ENCODE data around the gene NFIL3. TPM values are rescaled to one million over a fixed set of nuclear protein-coding genes. Genes with fewer than 3 reads are reported as not detected.
"Not testable (repeated sequence)": the region's sequence is repeated elsewhere in the genome, so short reads cannot be mapped to it uniquely, and the experiment has no call there.

Gene NFIL3
- total RNA-seq, 1 experiment from 2014 or later: 14.5 TPM

GRCh38 chr9:91391412-91391811 is 32.2 kb downstream of the NFIL3 start:
- TF ChIP-seq CTCF (conservative IDR thresholded peaks at IDR 0.05; ENCODE audit: low read depth, low read length) (no peak), EZH2 (IDR thresholded peaks at IDR 0.05; ENCODE audit: borderline replicate concordance, low read depth, low read length, poor library complexity, severe bottlenecking) (no peak)
- ChIA-PET CTCF (no interaction called here), POLR2A (ENCODE audit: low non-redundant PET) (no interaction called here)

GRCh38 chr9:91389686-91390085 is 33.9 kb downstream of the NFIL3 start:
- BruUV-seq (replicated peaks); H3K27me3 ChIP-seq (replicated peaks; ENCODE audit: insufficient read depth, low read depth, low read length, poor library complexity); POLR2A ChIA-PET (ENCODE audit: low non-redundant PET); H3K36me3 ChIP-seq (ENCODE audit: insufficient read depth, low read length, poor library complexity, severe bottlenecking); DNase-seq (ENCODE audit: low spot score); H3K9me3 ChIP-seq (ENCODE audit: low read depth, low read length, poor library complexity, severe bottlenecking); intact Hi-C loops (cut with micrococcal nuclease; ENCODE audit: unreplicated experiment); H3K4me3 ChIP-seq (ENCODE audit: low read depth, low read length, poor library complexity, severe bottlenecking); H3K27ac ChIP-seq (ENCODE audit: low read depth, low read length, poor library complexity, severe bottlenecking); CTCF ChIA-PET; H3K4me1 ChIP-seq (ENCODE audit: insufficient read depth, low read length, poor library complexity, severe bottlenecking): not testable (repeated sequence)

More at GRCh38 chr9:91391412-91391811, 32.2 kb downstream of the NFIL3 start:
- BruUV-seq (replicated peaks): no TSS peak
- H3K36me3 ChIP-seq (ENCODE audit: insufficient read depth, low read length, poor library complexity, severe bottlenecking): no peaks in the 10 kb centered on the region
- peaks cover 9% of the 10 kb centered on the region for H3K4me1 ChIP-seq (ENCODE audit: insufficient read depth, low read length, poor library complexity, severe bottlenecking)
- H3K4me3 ChIP-seq (ENCODE audit: low read depth, low read length, poor library complexity, severe bottlenecking): no peak overlapping the region
- H3K27ac ChIP-seq (ENCODE audit: low read depth, low read length, poor library complexity, severe bottlenecking): no peak overlapping the region
- H3K27me3 ChIP-seq (replicated peaks; ENCODE audit: insufficient read depth, low read depth, low read length, poor library complexity): no peaks in the 10 kb centered on the region
- intact Hi-C loops (cut with micrococcal nuclease; ENCODE audit: unreplicated experiment): no loop called here
- no peaks in the 10 kb centered on the region for H3K9me3 ChIP-seq (ENCODE audit: low read depth, low read length, poor library complexity, severe bottlenecking)
- no peak for DNase-seq (ENCODE audit: low spot score)

GRCh38 chr9:91386765-91387164 is 36.9 kb downstream of the NFIL3 start:
- DNase-seq (ENCODE audit: low spot score): no peak
- no peaks in the 10 kb centered on the region for H3K9me3 ChIP-seq (ENCODE audit: low read depth, low read length, poor library complexity, severe bottlenecking)
- H3K36me3 ChIP-seq (ENCODE audit: insufficient read depth, low read length, poor library complexity, severe bottlenecking): no peaks in the 10 kb centered on the region
- no peaks in the 10 kb centered on the region for H3K4me1 ChIP-seq (ENCODE audit: insufficient read depth, low read length, poor library complexity, severe bottlenecking)
- TF ChIP-seq EZH2 (IDR thresholded peaks at IDR 0.05; ENCODE audit: borderline replicate concordance, low read depth, low read length, poor library complexity, severe bottlenecking): no peak
- TF ChIP-seq CTCF (conservative IDR thresholded peaks at IDR 0.05; ENCODE audit: low read depth, low read length): no peak
- no peaks in the 10 kb centered on the region for H3K27me3 ChIP-seq (replicated peaks; ENCODE audit: insufficient read depth, low read depth, low read length, poor library complexity)
- POLR2A ChIA-PET (ENCODE audit: low non-redundant PET): no interaction called here
- no peak overlapping the region for H3K27ac ChIP-seq (ENCODE audit: low read depth, low read length, poor library complexity, severe bottlenecking)
- no peak overlapping the region for H3K4me3 ChIP-seq (ENCODE audit: low read depth, low read length, poor library complexity, severe bottlenecking)
- intact Hi-C loops (cut with micrococcal nuclease; ENCODE audit: unreplicated experiment): no loop called here
- CTCF ChIA-PET: no interaction called here
- BruUV-seq (replicated peaks): no TSS peak

- TF ChIP-seq CTCF (conservative IDR thresholded peaks at IDR 0.05; ENCODE audit: low read depth, low read length) (no peak), EZH2 (IDR thresholded peaks at IDR 0.05; ENCODE audit: borderline replicate concordance, low read depth, low read length, poor library complexity, severe bottlenecking) (no peak)
- DNase-seq (ENCODE audit: low spot score): no peak
- H3K27ac ChIP-seq (ENCODE audit: low read depth, low read length, poor library complexity, severe bottlenecking): no peak overlapping the region
- no peaks in the 10 kb centered on the region for H3K4me1 ChIP-seq (ENCODE audit: insufficient read depth, low read length, poor library complexity, severe bottlenecking)
- no TSS peak for BruUV-seq (replicated peaks)
- H3K9me3 ChIP-seq (ENCODE audit: low read depth, low read length, poor library complexity, severe bottlenecking): no peaks in the 10 kb centered on the region
- H3K36me3 ChIP-seq (ENCODE audit: insufficient read depth, low read length, poor library complexity, severe bottlenecking): no peaks in the 10 kb centered on the region
- POLR2A ChIA-PET (ENCODE audit: low non-redundant PET): no interaction called here
- intact Hi-C loops (cut with micrococcal nuclease; ENCODE audit: unreplicated experiment): no loop called here
- H3K27me3 ChIP-seq (replicated peaks; ENCODE audit: insufficient read depth, low read depth, low read length, poor library complexity): no peaks in the 10 kb centered on the region
- CTCF ChIA-PET: no interaction called here
- H3K4me3 ChIP-seq (ENCODE audit: low read depth, low read length, poor library complexity, severe bottlenecking): no peak overlapping the region
Observed at GRCh38 chr9:91384954-91385353, 38.7 kb downstream of the NFIL3 start.

Measured in A673 (cell line).